Peyer's patch (tissue), 4 donors: ENCODE data around the gene GRHL3. TPM values are rescaled to one million over a fixed set of nuclear protein-coding genes. Genes with fewer than 3 reads are reported as not detected.

Source experiments
- DNase-seq, 3 donors: peaks; one replicate each; pipeline ENCODE4 v3.0.0-alpha.2; 2017 to 2019
- H3K27ac ChIP-seq, 4 donors: fragments of 200-600 bp; sonication (generic); one replicate each; pipeline ENCODE4 v1.5.1; 2016 to 2019
- H3K27me3 ChIP-seq, 2 donors: fragments of 200-600 bp; sonication (generic); one replicate each; pipeline ENCODE4 v1.5.1; 2019
- H3K36me3 ChIP-seq, 3 donors: fragments of 200-600 bp; sonication (generic); one replicate each; pipeline ENCODE4 v1.5.1; 2016 to 2019
- H3K4me1 ChIP-seq, 4 donors: fragments of 200-600 bp; sonication (generic); one replicate each; pipeline ENCODE4 v1.5.1; 2016 to 2019
- H3K4me3 ChIP-seq, 4 donors: fragments of 200-600 bp; sonication (generic); 1 replicate in 3 of 4; 2 replicates in 1 of 4; pipeline ENCODE4 v1.5.1; 2016 to 2019; ENCODE audit warnings: mild to moderate bottlenecking in 1 of 4
- H3K9me3 ChIP-seq, 4 donors: fragments of 200-600 bp; sonication (generic); one replicate each; pipeline ENCODE4 v1.5.1; 2016 to 2019; ENCODE audit warnings: mild to moderate bottlenecking in 1 of 4
- CTCF ChIP-seq, 6 experiments: fragments of 450-650 bp in 4 of 6; fragments of 200-600 bp in 2 of 6; sonication (generic) in 1 of 6; IDR thresholded peaks; one replicate each; pipeline ENCODE4 v1.5.1; 2017 to 2019; ENCODE audit warnings: antibody characterized with exemption in 6 of 6, mild to moderate bottlenecking in 3 of 6, moderate library complexity in 1 of 6
- POLR2A ChIP-seq, 2 donors: fragments of 450-650 bp; IDR thresholded peaks; one replicate each; pipeline ENCODE4 v1.5.1; 2017; ENCODE audit warnings: antibody characterized with exemption in 2 of 2, mild to moderate bottlenecking in 2 of 2, moderate library complexity in 2 of 2
- total RNA-seq, 4 donors: library from RNA; depleted of rRNA; stranded (reverse); fragments of >200 nt; gene quantifications; one replicate each; pipeline ENCODE4 v1.1.0, GENCODE V29; 2016

GRHL3 gene
- total RNA-seq, 4 donors from 2014 or later = 0.35 to 1.1 (median 0.66) TPM; not detected in 1

- TF ChIP-seq POLR2A (IDR thresholded peaks at IDR 0.05) = no peak
- no peak for TF ChIP-seq CTCF (IDR thresholded peaks at IDR 0.05)
These were observed 41.5 kb downstream of the GRHL3 start for GRCh38 chr1:24360681-24361080.

GRCh38 chr1:24361811-24362210 is 42.7 kb downstream of the GRHL3 start:
- Histone ChIP-seq H3K4me3 (no peak overlapping the region), H3K9me3 (no peaks in the 10 kb centered on the region), H3K27ac (no peak overlapping the region), H3K4me1 (peaks cover 0 to 17% (median 0%) of the 10 kb centered on the region in 4 donors), H3K27me3 (no peaks in the 10 kb centered on the region), H3K36me3 (peaks cover 0 to 28% (median 0%) of the 10 kb centered on the region in 3 donors)
- DNase-seq = no peak
- TF ChIP-seq POLR2A (IDR thresholded peaks at IDR 0.05) = no peak
- TF ChIP-seq CTCF (IDR thresholded peaks at IDR 0.05) = no peak

More at GRCh38 chr1:24360681-24361080, 41.5 kb downstream of the GRHL3 start:
- no peak for DNase-seq
- Histone ChIP-seq H3K4me3 (no peak overlapping the region), H3K27me3 (no peaks in the 10 kb centered on the region), H3K9me3 (no peaks in the 10 kb centered on the region), H3K4me1 (peaks cover 0 to 16% (median 0%) of the 10 kb centered on the region in 4 donors), H3K27ac (no peak overlapping the region), H3K36me3 (peaks cover 0 to 28% (median 0%) of the 10 kb centered on the region in 3 donors)

GRCh38 chr1:24362396-24362795 is 43.2 kb downstream of the GRHL3 start:
- DNase-seq = no peak
- Histone ChIP-seq H3K27ac (no peak overlapping the region), H3K4me3 (no peak overlapping the region), H3K36me3 (peaks cover 0 to 34% (median 0%) of the 10 kb centered on the region in 3 donors), H3K4me1 (peaks cover 0 to 17% (median 0%) of the 10 kb centered on the region in 4 donors), H3K27me3 (no peaks in the 10 kb centered on the region), H3K9me3 (no peaks in the 10 kb centered on the region)
- TF ChIP-seq CTCF (IDR thresholded peaks at IDR 0.05) = no peak
- no peak for TF ChIP-seq POLR2A (IDR thresholded peaks at IDR 0.05)

- H3K4me3 ChIP-seq = no peak overlapping the region
- peaks cover 0 to 17% (median 0%) of the 10 kb centered on the region in 4 donors for H3K4me1 ChIP-seq
- H3K36me3 ChIP-seq = peaks cover 0 to 28% (median 0%) of the 10 kb centered on the region in 3 donors
- TF ChIP-seq CTCF (IDR thresholded peaks at IDR 0.05) (no peak), POLR2A (IDR thresholded peaks at IDR 0.05) (no peak)
- no peaks in the 10 kb centered on the region for H3K9me3 ChIP-seq
- H3K27ac ChIP-seq = no peak overlapping the region
- DNase-seq = no peak
- H3K27me3 ChIP-seq = no peaks in the 10 kb centered on the region
These were observed 43.9 kb downstream of the GRHL3 start for GRCh38 chr1:24362982-24363614.

- Histone ChIP-seq H3K36me3 (peaks cover 0 to 21% (median 0%) of the 10 kb centered on the region in 3 donors), H3K4me1 (peaks cover 0 to 17% (median 0%) of the 10 kb centered on the region in 4 donors), H3K27me3 (no peaks in the 10 kb centered on the region), H3K9me3 (no peaks in the 10 kb centered on the region), H3K4me3 (no peak overlapping the region), H3K27ac (no peak overlapping the region)
- TF ChIP-seq POLR2A (IDR thresholded peaks at IDR 0.05) (no peak), CTCF (IDR thresholded peaks at IDR 0.05) (no peak)
- DNase-seq = no peak
These were observed 44.8 kb downstream of the GRHL3 start for GRCh38 chr1:24363994-24364393.
